Measurements from ENCODE around the gene EPB41L1. TPM values are rescaled to one million over a fixed set of nuclear protein-coding genes. Genes with fewer than 3 reads are reported as not detected.

Gene EPB41L1
- total RNA-seq, 1 donor from 2014 or later = 54.8 TPM

DNA sequence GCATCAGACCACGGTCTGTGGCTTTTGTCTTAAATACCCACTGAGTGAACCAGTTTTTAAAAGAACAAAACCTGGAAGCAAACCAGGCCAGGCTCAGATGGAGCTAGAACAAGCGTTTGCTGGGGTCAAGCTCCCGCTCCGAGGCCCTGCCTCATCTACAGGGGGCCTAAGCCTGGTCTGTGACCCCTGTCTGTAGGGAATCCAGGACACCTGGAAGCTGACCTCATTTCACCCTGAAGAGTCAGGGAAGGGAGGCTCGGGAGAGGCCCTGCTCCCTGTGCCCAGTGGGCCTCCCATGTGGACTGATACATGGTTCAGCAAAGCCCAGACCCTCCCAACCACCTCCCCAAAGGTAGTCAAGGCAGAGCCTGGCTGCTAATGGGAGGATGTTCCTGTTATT is 124.8 kb downstream of the EPB41L1 start:
- DNase-seq (ENCODE audit: extremely low spot score in 2 of 2) = no peak
- no peaks in the 10 kb centered on the region for H3K36me3 ChIP-seq
- no peak overlapping the region for H3K4me3 ChIP-seq
- no peaks in the 10 kb centered on the region for H3K4me1 ChIP-seq
- intact Hi-C loops (cut with DNase I) = no loop called here
- TF ChIP-seq POLR2A (IDR thresholded peaks at IDR 0.05) (no peak), POLR2AphosphoS5 (IDR thresholded peaks at IDR 0.05; ENCODE audit: insufficient read depth in 1 of 2, low read depth in 1 of 2) (no peak)
- TF ChIP-seq, protein P1, sequence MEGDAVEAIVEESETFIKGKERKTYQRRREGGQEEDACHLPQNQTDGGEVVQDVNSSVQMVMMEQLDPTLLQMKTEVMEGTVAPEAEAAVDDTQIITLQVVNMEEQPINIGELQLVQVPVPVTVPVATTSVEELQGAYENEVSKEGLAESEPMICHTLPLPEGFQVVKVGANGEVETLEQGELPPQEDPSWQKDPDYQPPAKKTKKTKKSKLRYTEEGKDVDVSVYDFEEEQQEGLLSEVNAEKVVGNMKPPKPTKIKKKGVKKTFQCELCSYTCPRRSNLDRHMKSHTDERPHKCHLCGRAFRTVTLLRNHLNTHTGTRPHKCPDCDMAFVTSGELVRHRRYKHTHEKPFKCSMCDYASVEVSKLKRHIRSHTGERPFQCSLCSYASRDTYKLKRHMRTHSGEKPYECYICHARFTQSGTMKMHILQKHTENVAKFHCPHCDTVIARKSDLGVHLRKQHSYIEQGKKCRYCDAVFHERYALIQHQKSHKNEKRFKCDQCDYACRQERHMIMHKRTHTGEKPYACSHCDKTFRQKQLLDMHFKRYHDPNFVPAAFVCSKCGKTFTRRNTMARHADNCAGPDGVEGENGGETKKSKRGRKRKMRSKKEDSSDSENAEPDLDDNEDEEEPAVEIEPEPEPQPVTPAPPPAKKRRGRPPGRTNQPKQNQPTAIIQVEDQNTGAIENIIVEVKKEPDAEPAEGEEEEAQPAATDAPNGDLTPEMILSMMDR (IDR thresholded peaks at IDR 0.05) = no peak
- H3K9me3 ChIP-seq = no peaks in the 10 kb centered on the region
- H3K27ac ChIP-seq = no peak overlapping the region
- no peaks in the 10 kb centered on the region for H3K27me3 ChIP-seq

DNA sequence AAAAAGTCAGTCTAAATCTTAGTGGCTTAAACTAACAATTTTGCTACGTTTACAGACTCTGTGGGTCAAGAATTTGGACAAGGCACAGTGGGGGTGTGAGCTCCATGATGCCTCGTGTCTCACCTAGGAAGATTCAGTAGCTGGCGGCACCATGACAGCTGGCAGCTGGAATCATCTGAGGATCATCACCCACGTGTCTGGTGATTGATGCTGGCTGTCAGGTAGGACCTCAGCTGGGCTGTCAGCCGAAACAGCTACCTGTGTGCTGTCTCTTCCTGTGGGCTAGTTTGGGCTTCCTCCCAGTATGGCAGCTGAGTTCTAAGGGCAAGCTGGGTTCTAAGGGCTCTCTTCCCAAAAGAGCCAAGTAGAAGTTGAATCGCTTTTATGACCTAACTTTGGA is 125.2 kb downstream of the EPB41L1 start:
- no peak for DNase-seq (ENCODE audit: extremely low spot score in 2 of 2)

GRCh38 chr20:36281785-36282380 is 127.3 kb downstream of the EPB41L1 start:
- no peak for DNase-seq (ENCODE audit: extremely low spot score in 2 of 2)
- intact Hi-C loops (cut with DNase I) = no loop called here

More for the DNA sequence above, 125.2 kb downstream of the EPB41L1 start:
- H3K4me1 ChIP-seq = no peaks in the 10 kb centered on the region
- no peak overlapping the region for H3K4me3 ChIP-seq
- intact Hi-C loops (cut with DNase I) = no loop called here
- no peaks in the 10 kb centered on the region for H3K9me3 ChIP-seq
- TF ChIP-seq POLR2A (IDR thresholded peaks at IDR 0.05) = no peak
- TF ChIP-seq, protein P1 (IDR thresholded peaks at IDR 0.05) = no peak
- no peak for TF ChIP-seq POLR2AphosphoS5 (IDR thresholded peaks at IDR 0.05; ENCODE audit: insufficient read depth in 1 of 2, low read depth in 1 of 2)
- H3K27me3 ChIP-seq = no peaks in the 10 kb centered on the region
- H3K27ac ChIP-seq = no peak overlapping the region
- no peaks in the 10 kb centered on the region for H3K36me3 ChIP-seq

More at GRCh38 chr20:36281785-36282380, 127.3 kb downstream of the EPB41L1 start:
- H3K4me1 ChIP-seq = no peaks in the 10 kb centered on the region
- H3K9me3 ChIP-seq = no peaks in the 10 kb centered on the region
- no peak for TF ChIP-seq POLR2A (IDR thresholded peaks at IDR 0.05)
- no peak for TF ChIP-seq POLR2AphosphoS5 (IDR thresholded peaks at IDR 0.05; ENCODE audit: insufficient read depth in 1 of 2, low read depth in 1 of 2)
- TF ChIP-seq, protein P1 (IDR thresholded peaks at IDR 0.05) = no peak
- no peak overlapping the region for H3K27ac ChIP-seq
- no peak overlapping the region for H3K4me3 ChIP-seq
- no peaks in the 10 kb centered on the region for H3K36me3 ChIP-seq
- no peaks in the 10 kb centered on the region for H3K27me3 ChIP-seq

Other genes with a start within 250 kb of the EPB41L1 start
- 102 TPM for gene SCAND1, start 200.2 kb upstream of the EPB41L1 start, total RNA-seq
- gene CNBD2, start 186.2 kb upstream of the EPB41L1 start, total RNA-seq = 2.7 TPM
- 23.8 TPM for gene AAR2, start 81.7 kb downstream of the EPB41L1 start, total RNA-seq
- 77.3 TPM for gene DLGAP4, start 151.6 kb downstream of the EPB41L1 start, total RNA-seq

Data from vagina (tissue), 2 donors.